GM12801 (cell line): ENCODE data around the gene PCBP3.

Experiments
- CTCF ChIP-seq: IDR thresholded peaks from one replicate; pipeline ENCODE4 v1.5.1; 2011; ENCODE audit warnings: control low read depth; ENCODE audit not compliant: insufficient read length; ENCODE audit errors: extremely low read depth

PCBP3 gene

DNA sequence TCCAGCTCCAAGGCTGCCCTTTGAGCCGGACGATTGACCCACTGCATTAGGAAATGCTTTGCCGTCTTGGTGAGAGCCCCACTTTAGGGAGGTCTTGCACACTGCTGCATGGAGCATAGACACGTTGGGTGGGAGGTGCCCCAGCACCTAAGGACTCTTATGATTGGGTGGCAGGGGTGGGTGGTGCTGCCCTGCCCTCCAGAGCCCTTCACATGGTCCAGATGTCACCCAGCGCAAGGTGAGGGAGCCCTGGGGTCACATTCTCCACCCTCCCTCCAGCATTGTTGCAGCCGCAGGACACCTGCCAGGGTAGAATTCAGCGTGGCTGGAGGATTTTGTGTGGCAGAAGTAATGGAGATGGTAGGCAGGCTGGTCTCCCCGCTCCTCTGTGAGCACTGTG lies 200.7 kb downstream of the PCBP3 start:
- TF ChIP-seq CTCF = no peak

DNA sequence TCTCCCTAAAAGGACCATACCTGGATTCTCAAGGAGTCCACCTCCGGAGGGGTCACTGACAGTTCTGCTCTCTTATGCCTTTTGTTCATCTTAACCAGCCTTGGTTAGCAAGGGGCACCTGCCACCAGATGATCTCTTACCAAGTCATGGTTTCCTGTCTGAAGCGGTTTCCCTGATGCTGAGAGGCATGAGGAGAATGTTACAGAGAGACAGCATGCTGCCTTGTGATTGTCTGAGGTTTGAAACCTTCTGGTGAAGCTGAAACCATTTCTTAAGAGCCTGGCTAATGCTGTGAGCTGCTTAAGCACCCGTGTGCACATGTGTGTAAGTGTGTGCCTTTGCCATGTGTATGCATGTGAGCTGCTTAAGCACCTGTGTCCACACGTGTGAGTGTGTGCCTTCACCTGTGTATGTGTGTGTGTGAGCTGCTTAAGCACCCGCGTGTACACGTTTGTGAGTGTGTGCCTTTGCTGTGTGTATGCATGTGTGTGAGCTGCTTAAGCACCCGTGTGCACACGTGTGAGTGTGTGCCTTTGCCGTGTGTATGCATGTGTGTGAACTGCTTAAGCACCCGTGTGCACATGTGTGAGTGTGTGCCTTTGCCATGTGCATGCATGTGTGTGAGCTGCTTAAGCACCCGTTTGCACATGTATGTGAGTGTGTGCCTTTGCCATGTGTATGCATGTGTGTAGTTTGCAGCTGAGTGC lies 201.7 kb downstream of the PCBP3 start:
- TF ChIP-seq CTCF = no peak

- no peak for TF ChIP-seq CTCF
These were observed 202.2 kb downstream of the PCBP3 start for GRCh38 chr21:45845770-45846090.

DNA sequence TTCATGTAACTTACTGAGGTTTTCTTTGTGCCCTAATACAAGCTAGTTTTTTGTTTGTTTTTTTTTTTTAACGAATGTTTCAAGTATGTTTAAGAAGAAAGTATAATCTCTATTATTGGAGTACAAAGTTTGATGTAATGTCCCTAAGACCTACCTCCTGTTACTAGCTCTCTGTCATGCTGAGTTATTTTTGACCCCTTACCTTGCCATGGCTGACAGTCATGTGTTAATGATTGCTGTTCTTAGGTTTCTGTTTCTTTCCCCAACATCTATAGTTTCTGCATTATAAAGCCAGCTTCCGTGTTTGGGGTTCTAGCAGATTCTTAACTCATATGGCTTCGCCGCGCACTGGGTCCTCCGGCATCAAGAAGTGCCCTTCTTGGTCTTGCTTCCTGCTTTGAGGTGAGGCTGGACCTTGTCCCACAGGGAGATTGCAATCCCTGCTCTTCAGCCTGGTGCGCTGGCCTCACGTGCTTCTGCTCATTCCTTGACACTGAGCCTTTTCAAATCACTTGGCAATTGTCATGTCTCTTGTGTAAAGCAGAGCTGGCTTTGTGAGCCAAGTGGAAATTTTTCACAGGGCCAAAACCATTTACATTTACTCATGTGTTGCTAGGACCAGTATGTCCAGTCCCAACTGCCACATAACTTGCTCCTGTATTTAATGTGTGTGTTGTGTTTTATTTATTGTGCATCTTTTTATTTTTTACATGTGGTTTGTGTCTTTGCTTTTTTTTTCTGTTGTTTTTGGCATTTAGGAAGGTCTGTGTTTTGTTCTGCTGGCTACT lies 203.0 kb downstream of the PCBP3 start:
- no peak for TF ChIP-seq CTCF

- no peak for TF ChIP-seq CTCF
These were observed 204.3 kb downstream of the PCBP3 start for GRCh38 chr21:45847870-45848269.

GRCh38 chr21:45848331-45848730 lies 204.8 kb downstream of the PCBP3 start:
- no peak for TF ChIP-seq CTCF

GRCh38 chr21:45848805-45849204 lies 205.3 kb downstream of the PCBP3 start:
- no peak for TF ChIP-seq CTCF
